DOHH2 (cell line): Measurements from ENCODE around the gene VAPB.

ENCODE experiments used
- H3F3A ChIP-seq: fragments of 200-600 bp; sonication (generic), shearing (Covaris generic); 2 replicates; pipeline ENCODE4 v1.6.0; 2016; ENCODE audit warnings: antibody characterized with exemption, mild to moderate bottlenecking; ENCODE audit not compliant: control insufficient read depth, insufficient read depth
- H3K27ac ChIP-seq: fragments of 200-600 bp; sonication (generic); 2 replicates; pipeline ENCODE4 v1.5.1; 2014; ENCODE audit warnings: low read depth, mild to moderate bottlenecking, low read length, moderate library complexity
- H3K27me3 ChIP-seq: fragments of 200-600 bp; sonication (generic); 2 replicates; pipeline ENCODE4 v1.6.1; 2014; ENCODE audit warnings: mild to moderate bottlenecking, low read length, mixed read lengths; ENCODE audit not compliant: control insufficient read depth
- H3K36me3 ChIP-seq: fragments of 200-600 bp; sonication (generic); 2 replicates; pipeline ENCODE4 v1.6.1; 2014; ENCODE audit warnings: mild to moderate bottlenecking, low read length, moderate library complexity, mixed read lengths; ENCODE audit not compliant: control insufficient read depth
- H3K4me1 ChIP-seq: fragments of 200-600 bp; sonication (generic); 2 replicates; pipeline ENCODE4 v1.6.1; 2014; ENCODE audit warnings: mild to moderate bottlenecking, low read length, mixed read lengths; ENCODE audit not compliant: control insufficient read depth
- H3K4me2 ChIP-seq: fragments of 200-600 bp; sonication (generic); 2 replicates; pipeline ENCODE4 v1.6.0; 2014; ENCODE audit warnings: mild to moderate bottlenecking, low read length, moderate library complexity
- H3K4me3 ChIP-seq: fragments of 200-600 bp; sonication (generic); 2 replicates; pipeline ENCODE4 v1.5.1; 2014; ENCODE audit warnings: mild to moderate bottlenecking, low read length, mixed read lengths
- H3K79me2 ChIP-seq: fragments of 200-600 bp; sonication (generic); 2 replicates; pipeline ENCODE4 v1.6.1; 2014; ENCODE audit warnings: mild to moderate bottlenecking, low read length, mixed read lengths; ENCODE audit not compliant: control insufficient read depth
- H3K9me2 ChIP-seq: fragments of 200-600 bp; sonication (generic); replicated peaks from 2 replicates; pipeline ENCODE4 v1.6.1; 2014; ENCODE audit warnings: mild to moderate bottlenecking, low read length, mixed read lengths; ENCODE audit not compliant: control insufficient read depth
- H3K9me3 ChIP-seq: fragments of 200-600 bp; sonication (generic); 2 replicates; pipeline ENCODE4 v1.6.1; 2014; ENCODE audit warnings: antibody characterized with exemption, low read length, mixed read lengths; ENCODE audit not compliant: control insufficient read depth, insufficient read depth
- H4K20me1 ChIP-seq: fragments of 200-600 bp; sonication (generic); 2 replicates; pipeline ENCODE4 v1.6.0; 2014; ENCODE audit warnings: low read depth, mild to moderate bottlenecking, antibody characterized with exemption, low read length, moderate library complexity; ENCODE audit not compliant: control insufficient read depth, insufficient read depth
- CTCF ChIP-seq: fragments of 200-600 bp; sonication (generic); IDR thresholded peaks from one replicate; pipeline ENCODE4 v1.5.1; 2014; ENCODE audit warnings: antibody characterized with exemption, mild to moderate bottlenecking, low read depth, low read length; ENCODE audit not compliant: poor library complexity, severe bottlenecking
- EZH2phosphoT487 ChIP-seq: fragments of 200-600 bp; sonication (generic); IDR thresholded peaks from 2 replicates; pipeline ENCODE4 v1.6.1; 2017; ENCODE audit warnings: borderline replicate concordance, mild to moderate bottlenecking, antibody characterized with exemption, low read length, moderate library complexity, mixed read lengths

Gene VAPB

GRCh38 chr20:58498470-58499068 lies 109.5 kb downstream of the VAPB start:
- H4K20me1 ChIP-seq = no peaks in the 10 kb centered on the region
- H3K4me3 ChIP-seq = no peak overlapping the region
- H3K27ac ChIP-seq = no peak overlapping the region
- TF ChIP-seq CTCF (no peak), EZH2phosphoT487 (no peak)
- H3K79me2 ChIP-seq = no peaks in the 10 kb centered on the region
- no peaks in the 10 kb centered on the region for H3K9me3 ChIP-seq
- H3K27me3 ChIP-seq = no peaks in the 10 kb centered on the region
- H3K36me3 ChIP-seq = no peaks in the 10 kb centered on the region
- H3K4me2 ChIP-seq = no peak overlapping the region
- no peaks in the 10 kb centered on the region for H3F3A ChIP-seq
- H3K4me1 ChIP-seq = no peaks in the 10 kb centered on the region
- H3K9me2 ChIP-seq = no peaks in the 10 kb centered on the region

DNA sequence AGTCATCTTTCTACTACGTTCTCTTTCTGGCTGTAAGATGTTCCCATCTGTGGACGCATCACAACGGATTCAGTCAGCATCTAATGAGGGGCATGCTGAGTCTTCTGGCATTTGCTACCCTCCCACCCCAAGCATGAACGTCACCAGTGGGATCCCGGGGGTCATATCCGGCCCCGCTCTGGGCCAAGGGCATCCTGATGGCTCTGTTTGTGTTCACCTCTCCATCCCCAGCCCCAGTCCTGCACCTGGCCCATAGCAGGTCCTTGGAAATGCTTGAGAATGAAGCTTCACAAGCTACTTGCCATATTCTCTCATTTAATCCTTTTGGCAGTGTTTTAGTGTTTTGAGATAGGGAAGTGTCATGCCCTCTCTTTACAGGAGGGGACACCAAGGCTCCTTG lies 111.2 kb downstream of the VAPB start:
- Histone ChIP-seq H3K27ac (no peak overlapping the region), H3K36me3 (no peaks in the 10 kb centered on the region), H3K4me1 (no peaks in the 10 kb centered on the region), H3K4me2 (no peak overlapping the region), H3K9me2 (no peaks in the 10 kb centered on the region), H3K79me2 (no peaks in the 10 kb centered on the region), H3K27me3 (no peaks in the 10 kb centered on the region), H4K20me1 (no peaks in the 10 kb centered on the region), H3K4me3 (no peak overlapping the region), H3K9me3 (peaks cover 3% of the 10 kb centered on the region; the same call in 1 of the 2 replicates), H3F3A (no peaks in the 10 kb centered on the region)
- TF ChIP-seq EZH2phosphoT487 (no peak), CTCF (no peak)
